ENCODE data around the gene EPS15. TPM values are rescaled to one million over a fixed set of nuclear protein-coding genes. Genes with fewer than 3 reads are reported as not detected.
A peak's percentile ranks its signal among the peaks of the same experiment; 100 is the strongest.

EPS15 gene
- total RNA-seq, 2 experiments from 2014 or later: 59.6 to 61.6 TPM

DNA sequence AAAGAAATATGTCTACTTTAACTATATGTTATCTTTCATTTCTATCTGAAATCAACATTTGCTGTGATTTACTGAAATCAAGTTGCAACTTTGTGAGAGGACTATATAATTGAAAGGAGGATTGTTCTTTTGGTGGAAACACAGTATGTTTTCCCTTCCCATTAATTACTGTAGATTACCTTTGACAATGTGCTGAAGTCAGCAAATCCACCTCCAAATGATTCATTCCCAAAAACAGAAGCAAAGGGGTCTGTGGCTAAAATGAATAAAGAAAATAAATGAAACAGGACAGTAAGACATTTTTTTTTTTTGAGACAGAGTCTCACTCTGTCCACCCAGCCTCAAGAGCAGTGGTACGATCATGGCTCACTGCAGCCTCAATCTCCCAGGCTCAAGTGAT lies 153.3 kb downstream of the EPS15 start:
- intact Hi-C loops (cut with DNase I, micrococcal nuclease): no loop called here
- H3K27me3 Mint-ChIP-seq: no peaks in the 10 kb centered on the region

DNA sequence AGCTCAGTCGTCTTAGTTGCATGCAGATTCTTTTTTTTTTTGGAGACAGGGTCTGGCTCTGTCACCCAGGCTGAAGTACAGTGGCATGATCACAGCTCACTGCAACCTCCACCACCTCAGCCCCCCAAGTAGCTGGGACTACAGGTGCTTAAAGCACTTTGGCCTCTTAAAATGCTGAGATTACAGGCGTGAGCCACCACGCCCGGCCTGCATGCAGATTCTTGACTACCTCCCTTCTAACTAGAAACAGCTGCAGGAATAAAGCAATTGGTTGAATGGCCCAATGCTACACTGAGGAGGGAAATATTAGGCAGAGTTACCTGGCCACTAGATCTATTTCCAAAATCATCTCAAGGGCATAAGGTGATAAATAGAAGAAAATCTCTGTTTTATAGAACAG lies 159.2 kb downstream of the EPS15 start:
- intact Hi-C loops (cut with DNase I, micrococcal nuclease): no loop called here
- DNase-seq (no peak), ATAC-seq (no peak)
- H3K4me1 Mint-ChIP-seq: no peaks in the 10 kb centered on the region
- H3K36me3 Mint-ChIP-seq (ENCODE audit: low read depth): peaks cover 34% of the 10 kb centered on the region
- H3K27ac Mint-ChIP-seq: no peak overlapping the region
- H3K27me3 Mint-ChIP-seq: no peaks in the 10 kb centered on the region
- CTCF ChIA-PET: interaction anchor here (0.5 kb wide), 1 partner anchor 77 kb away, joined by 3 read pairs; no protein-coding TSS in a partner anchor
- no peak overlapping the region for H3K4me3 Mint-ChIP-seq
- POLR2A ChIA-PET: no interaction called here
- H3K9me3 Mint-ChIP-seq (ENCODE audit: low read depth): no peaks in the 10 kb centered on the region

More for the DNA sequence above, 153.3 kb downstream of the EPS15 start:
- no peak overlapping the region for H3K27ac Mint-ChIP-seq
- no peak overlapping the region for H3K4me3 Mint-ChIP-seq
- no peaks in the 10 kb centered on the region for H3K9me3 Mint-ChIP-seq (ENCODE audit: low read depth)
- CTCF ChIA-PET: no interaction called here
- POLR2A ChIA-PET: no interaction called here
- H3K4me1 Mint-ChIP-seq: no peaks in the 10 kb centered on the region
- ATAC-seq (no peak), DNase-seq (no peak)
- H3K36me3 Mint-ChIP-seq (ENCODE audit: low read depth): peaks cover 21% of the 10 kb centered on the region

DNA sequence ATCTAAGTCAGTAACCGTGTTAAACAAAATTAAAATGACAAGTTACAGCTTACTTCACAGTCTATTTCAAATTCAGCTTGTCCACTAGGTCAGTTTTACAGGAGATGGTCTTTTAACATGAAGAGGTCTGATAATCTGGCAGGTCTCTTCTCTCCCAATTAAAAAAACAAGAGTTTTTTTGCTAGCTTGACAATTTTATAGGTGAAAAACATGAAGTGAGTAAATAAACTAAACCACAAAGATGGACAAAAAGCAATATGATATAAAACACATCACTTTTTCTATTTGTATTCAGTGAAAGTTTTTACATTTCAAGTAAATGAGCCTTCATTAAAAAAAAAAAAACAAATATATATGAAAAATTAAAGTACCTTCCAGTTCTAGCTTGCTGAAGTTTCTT lies 163.7 kb downstream of the EPS15 start:
- CTCF ChIA-PET: no interaction called here
- peaks cover 21% of the 10 kb centered on the region for H3K36me3 Mint-ChIP-seq (ENCODE audit: low read depth)

DNA sequence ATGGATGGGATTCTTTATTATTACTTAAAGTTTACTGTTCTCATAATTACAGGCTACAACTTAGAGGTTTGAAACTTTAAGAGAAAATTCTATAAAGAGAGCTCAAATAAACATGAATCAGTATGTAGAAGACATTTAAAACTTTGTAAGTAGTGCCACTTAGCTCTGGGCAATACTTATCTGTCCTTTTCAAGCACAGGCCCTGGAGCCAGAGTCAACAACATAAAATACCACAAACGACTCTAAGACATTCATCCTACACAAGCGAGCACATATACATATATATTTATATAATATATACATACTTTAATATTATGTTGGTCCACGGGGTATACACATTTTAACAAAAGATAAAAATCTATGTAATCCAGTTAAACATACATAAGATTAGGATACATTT lies 164.7 kb downstream of the EPS15 start:
- Mint-ChIP-seq H3K9me3 (ENCODE audit: low read depth) (no peaks in the 10 kb centered on the region), H3K4me1 (no peaks in the 10 kb centered on the region), H3K36me3 (ENCODE audit: low read depth) (peaks cover 16% of the 10 kb centered on the region), H3K27me3 (no peaks in the 10 kb centered on the region), H3K4me3 (no peak overlapping the region), H3K27ac (no peak overlapping the region)
- DNase-seq (no peak), ATAC-seq (no peak)
- ChIA-PET POLR2A (no interaction called here), CTCF (no interaction called here)
- intact Hi-C loops (cut with DNase I, micrococcal nuclease): no loop called here

More for the DNA sequence above, 163.7 kb downstream of the EPS15 start:
- H3K4me3 Mint-ChIP-seq: no peak overlapping the region
- POLR2A ChIA-PET: no interaction called here
- ATAC-seq: no peak
- intact Hi-C loops (cut with DNase I, micrococcal nuclease): no loop called here
- no peak overlapping the region for H3K27ac Mint-ChIP-seq
- no peaks in the 10 kb centered on the region for H3K4me1 Mint-ChIP-seq
- no peaks in the 10 kb centered on the region for H3K9me3 Mint-ChIP-seq (ENCODE audit: low read depth)
- no peak for DNase-seq
- H3K27me3 Mint-ChIP-seq: no peaks in the 10 kb centered on the region

DNA sequence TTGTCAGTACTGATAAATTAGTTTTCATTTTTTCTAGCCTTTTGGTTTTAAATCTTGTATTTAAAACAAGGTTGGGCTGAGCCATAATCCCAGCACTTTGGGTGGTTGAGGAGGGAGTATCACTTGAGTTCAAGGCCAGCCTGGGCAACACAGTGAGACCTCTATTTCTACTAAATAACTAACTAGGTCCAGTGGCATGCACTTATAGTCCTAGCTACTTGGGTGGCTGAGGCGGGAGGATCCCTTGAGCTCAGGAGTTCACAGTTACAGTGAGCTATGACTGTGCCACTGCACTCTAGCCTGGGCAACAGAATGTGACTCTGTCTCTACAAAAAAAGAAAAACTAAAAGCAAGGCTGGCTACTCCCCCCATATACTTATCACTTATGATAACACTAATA lies 167.2 kb downstream of the EPS15 start:
- ATAC-seq (no peak), DNase-seq (no peak)
- ChIA-PET CTCF (no interaction called here), POLR2A (interaction anchor here (0.6 kb wide), 1 partner anchor 77 kb away, joined by 4 read pairs; no protein-coding TSS in a partner anchor)
- intact Hi-C loops (cut with DNase I, micrococcal nuclease): no loop called here
- no peaks in the 10 kb centered on the region for H3K4me1 Mint-ChIP-seq
- no peak overlapping the region for H3K27ac Mint-ChIP-seq
- no peak overlapping the region for H3K4me3 Mint-ChIP-seq
- peaks cover 16% of the 10 kb centered on the region for H3K36me3 Mint-ChIP-seq (ENCODE audit: low read depth)
- H3K27me3 Mint-ChIP-seq: peaks cover 3% of the 10 kb centered on the region
- H3K9me3 Mint-ChIP-seq (ENCODE audit: low read depth): no peaks in the 10 kb centered on the region

DNA sequence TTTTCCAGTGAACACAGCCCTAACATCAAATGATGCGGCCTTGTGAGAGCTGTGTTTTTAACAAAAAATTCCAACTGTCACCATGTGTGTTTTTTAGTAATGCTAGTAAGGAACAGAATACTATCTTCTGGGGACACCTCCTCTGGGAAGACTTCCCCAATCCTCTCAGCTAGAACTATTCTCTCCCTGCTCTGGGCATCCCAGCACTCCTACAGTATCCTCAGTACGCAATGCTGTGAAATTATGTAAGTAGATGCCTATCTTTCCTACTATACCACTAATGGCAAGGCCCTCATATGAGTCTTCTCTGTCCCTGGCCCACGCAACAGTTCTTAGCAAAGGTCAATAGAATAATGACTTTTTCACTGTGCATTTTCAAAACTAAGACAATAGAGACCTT lies 169.2 kb downstream of the EPS15 start:
- Mint-ChIP-seq H3K9me3 (ENCODE audit: low read depth) (no peaks in the 10 kb centered on the region), H3K4me1 (no peaks in the 10 kb centered on the region), H3K27ac (no peak overlapping the region), H3K36me3 (ENCODE audit: low read depth) (peaks cover 3% of the 10 kb centered on the region), H3K4me3 (no peak overlapping the region), H3K27me3 (peaks cover 15% of the 10 kb centered on the region)
- DNase-seq: no peak
- ATAC-seq: no peak
- ChIA-PET CTCF (interaction anchor here (0.5 kb wide), 1 partner anchor 193 kb away, joined by 3 read pairs; no protein-coding TSS in a partner anchor), POLR2A (no interaction called here)
- intact Hi-C loops (cut with DNase I, micrococcal nuclease): loop anchor here in 1 of 2 experiments (10.0 kb wide), 1 partner anchor 415 kb away; no protein-coding TSS in a partner anchor

DNA sequence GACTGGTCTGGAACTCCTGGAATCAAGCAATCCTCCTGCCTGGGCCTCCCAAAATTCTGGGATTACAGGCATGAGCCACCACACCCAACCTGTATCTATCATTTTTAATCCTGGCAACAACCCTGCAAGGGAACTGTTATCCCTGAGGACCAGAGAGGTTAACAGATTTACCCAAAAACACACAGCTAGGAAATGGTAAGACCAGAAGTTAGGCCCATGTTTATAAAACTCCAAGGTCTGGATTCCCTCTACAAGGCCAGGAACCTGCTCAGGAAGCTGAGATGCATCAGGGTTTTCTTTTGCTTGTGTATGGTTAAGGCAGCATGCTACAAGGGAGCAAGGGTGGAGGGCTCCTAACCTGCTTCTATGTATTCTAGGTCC lies 170.9 kb downstream of the EPS15 start:
- POLR2A ChIA-PET: interaction anchor here (0.6 kb wide), 1 partner anchor 117 kb away, joined by 3 read pairs; no protein-coding TSS in a partner anchor
- H3K4me3 Mint-ChIP-seq: no peak overlapping the region
- DNase-seq (no peak), ATAC-seq (no peak)
- no peaks in the 10 kb centered on the region for H3K9me3 Mint-ChIP-seq (ENCODE audit: low read depth)
- H3K4me1 Mint-ChIP-seq: peaks cover 3% of the 10 kb centered on the region
- H3K36me3 Mint-ChIP-seq (ENCODE audit: low read depth): no peaks in the 10 kb centered on the region
- intact Hi-C loops (cut with DNase I, micrococcal nuclease): loop anchor here in 1 of 2 experiments (10.0 kb wide), 1 partner anchor 417 kb away; no protein-coding TSS in a partner anchor
- peaks cover 29% of the 10 kb centered on the region for H3K27me3 Mint-ChIP-seq
- CTCF ChIA-PET: interaction anchor here (0.6 kb wide), 1 partner anchor 17 kb away, joined by 3 read pairs; no protein-coding TSS in a partner anchor
- no peak overlapping the region for H3K27ac Mint-ChIP-seq

DNA sequence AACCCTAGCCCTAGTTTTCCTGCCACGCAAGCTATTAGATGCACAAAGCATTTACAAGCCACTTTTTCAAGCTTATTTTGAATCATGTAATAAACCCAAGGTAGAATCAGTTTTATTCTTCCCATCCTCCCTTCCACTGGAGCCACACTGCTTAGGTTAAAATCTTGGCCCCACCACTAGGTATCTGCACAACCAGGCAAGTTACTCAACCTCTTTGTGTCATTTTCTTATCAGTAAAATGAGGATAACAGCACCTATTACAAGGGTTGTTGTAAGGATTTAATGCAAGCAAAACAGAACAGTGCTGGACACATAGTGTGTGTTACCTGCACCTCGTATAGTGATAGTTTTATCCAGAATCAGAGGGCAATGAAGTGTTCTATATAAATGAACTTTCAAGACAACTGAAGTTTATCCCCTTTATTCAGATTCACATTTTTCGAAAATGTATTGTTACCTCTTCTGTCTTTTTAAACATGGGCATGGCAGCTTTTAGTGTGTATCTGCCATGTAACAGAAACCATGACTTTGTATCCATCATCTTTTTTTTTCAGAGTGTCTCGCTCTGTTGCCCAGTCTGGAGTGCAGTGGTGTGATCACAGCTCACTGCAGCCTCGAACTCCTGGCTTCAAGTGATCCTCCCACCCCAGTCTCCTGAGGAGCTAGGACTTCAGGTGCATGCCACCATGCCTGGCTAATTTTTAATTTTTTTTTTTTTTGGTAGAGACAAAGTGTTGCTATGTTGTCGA lies 171.5 kb downstream of the EPS15 start:
- POLR2A ChIA-PET: interaction anchor here (0.6 kb wide), 1 partner anchor 174 kb away, joined by 5 read pairs; no protein-coding TSS in a partner anchor
- DNase-seq: no peak
- Mint-ChIP-seq H3K4me1 (peaks cover 3% of the 10 kb centered on the region), H3K27me3 (peaks cover 34% of the 10 kb centered on the region), H3K27ac (peak overlapping the region; percentile 15), H3K9me3 (ENCODE audit: low read depth) (no peaks in the 10 kb centered on the region), H3K4me3 (no peak overlapping the region), H3K36me3 (ENCODE audit: low read depth) (no peaks in the 10 kb centered on the region)
- ATAC-seq: no peak
- CTCF ChIA-PET: interaction anchor here (0.6 kb wide), 1 partner anchor 16 kb away, joined by 3 read pairs; no protein-coding TSS in a partner anchor
- intact Hi-C loops (cut with DNase I, micrococcal nuclease): loop anchor here in 1 of 2 experiments (10.0 kb wide), 1 partner anchor 417 kb away; no protein-coding TSS in a partner anchor

DNA sequence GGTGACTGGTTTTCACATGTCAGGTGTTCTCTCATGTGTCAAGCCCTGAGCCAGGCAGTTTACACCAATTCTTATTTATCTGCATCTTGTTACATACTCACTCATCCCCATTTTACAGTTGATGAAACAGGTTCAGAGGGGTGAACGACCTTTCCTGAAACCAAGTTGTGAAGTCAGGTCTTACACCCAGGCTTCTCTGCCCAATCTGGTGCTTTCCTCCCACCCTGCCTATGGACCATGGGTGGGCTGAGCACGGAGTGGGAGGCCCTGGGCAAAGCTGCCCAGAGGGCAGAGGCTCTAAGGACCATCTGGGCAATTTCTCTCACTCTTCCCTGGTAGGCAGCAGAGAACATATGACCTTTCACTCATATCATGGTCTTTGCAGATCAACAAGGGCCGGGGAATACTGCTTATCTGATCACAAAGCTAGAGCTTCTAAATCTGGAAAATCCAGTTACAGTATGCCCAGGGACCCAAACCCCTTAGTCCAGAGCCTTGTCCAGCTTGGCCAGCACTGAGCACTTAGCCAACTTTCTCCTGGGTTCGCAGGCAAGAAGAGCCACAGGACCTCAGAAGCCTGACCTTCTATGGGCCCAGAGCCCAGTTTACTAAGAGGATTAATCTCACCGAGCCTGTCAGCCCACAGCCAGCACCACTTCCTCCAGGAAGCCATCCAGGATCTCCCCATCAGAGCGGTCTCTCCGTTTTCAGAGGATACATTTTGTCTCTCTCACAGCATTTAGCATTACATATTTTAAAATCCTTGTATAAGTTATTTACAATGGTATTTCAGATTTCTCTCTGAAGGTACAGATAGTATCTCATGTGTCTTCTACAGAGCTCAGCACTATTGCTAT lies 172.8 kb downstream of the EPS15 start:
- CTCF ChIA-PET: interaction anchor here (0.7 kb wide), 1 partner anchor 41 kb away, joined by 4 read pairs; no protein-coding TSS in a partner anchor
- peaks cover 39% of the 10 kb centered on the region for H3K27me3 Mint-ChIP-seq

DNA sequence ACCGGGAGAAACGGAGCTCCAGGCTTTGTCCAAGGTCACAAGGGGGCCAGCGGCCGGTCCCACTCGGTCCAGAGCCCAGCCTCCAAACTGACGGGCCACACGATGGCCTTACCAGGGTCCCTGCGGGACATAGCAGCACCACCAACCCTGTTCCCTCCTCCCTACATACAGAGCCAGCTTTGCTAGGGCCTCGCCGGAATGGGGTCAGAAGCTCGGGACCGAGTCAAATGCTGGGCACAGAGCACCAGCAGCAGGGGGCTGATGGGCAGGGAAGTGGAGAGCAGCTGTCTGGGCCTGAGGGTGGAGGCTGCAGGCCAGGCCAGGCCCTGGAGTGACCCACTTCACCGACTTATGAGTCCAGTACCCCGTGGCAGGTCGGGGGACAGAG lies 173.8 kb downstream of the EPS15 start:
- DNase-seq (no peak), ATAC-seq (no peak)
- Mint-ChIP-seq H3K27ac (no peak overlapping the region), H3K27me3 (peaks cover 39% of the 10 kb centered on the region), H3K36me3 (ENCODE audit: low read depth) (no peaks in the 10 kb centered on the region), H3K4me3 (no peak overlapping the region), H3K4me1 (peaks cover 3% of the 10 kb centered on the region), H3K9me3 (ENCODE audit: low read depth) (no peaks in the 10 kb centered on the region)
- intact Hi-C loops (cut with DNase I, micrococcal nuclease): loop anchor here in 1 of 2 experiments (10.0 kb wide), 1 partner anchor 420 kb away; no protein-coding TSS in a partner anchor
- POLR2A ChIA-PET: no interaction called here
- CTCF ChIA-PET: interaction anchor here (0.6 kb wide), 1 partner anchor 356 kb away, joined by 3 read pairs; no protein-coding TSS in a partner anchor

More for the DNA sequence above, 172.8 kb downstream of the EPS15 start:
- no peaks in the 10 kb centered on the region for H3K36me3 Mint-ChIP-seq (ENCODE audit: low read depth)
- H3K9me3 Mint-ChIP-seq (ENCODE audit: low read depth): no peaks in the 10 kb centered on the region
- H3K4me3 Mint-ChIP-seq: no peak overlapping the region
- no peak overlapping the region for H3K27ac Mint-ChIP-seq
- peaks cover 3% of the 10 kb centered on the region for H3K4me1 Mint-ChIP-seq
- POLR2A ChIA-PET: no interaction called here
- ATAC-seq (no peak), DNase-seq (no peak)
- intact Hi-C loops (cut with DNase I, micrococcal nuclease): loop anchor here in 1 of 2 experiments (10.0 kb wide), 1 partner anchor 418 kb away; no protein-coding TSS in a partner anchor

DNA sequence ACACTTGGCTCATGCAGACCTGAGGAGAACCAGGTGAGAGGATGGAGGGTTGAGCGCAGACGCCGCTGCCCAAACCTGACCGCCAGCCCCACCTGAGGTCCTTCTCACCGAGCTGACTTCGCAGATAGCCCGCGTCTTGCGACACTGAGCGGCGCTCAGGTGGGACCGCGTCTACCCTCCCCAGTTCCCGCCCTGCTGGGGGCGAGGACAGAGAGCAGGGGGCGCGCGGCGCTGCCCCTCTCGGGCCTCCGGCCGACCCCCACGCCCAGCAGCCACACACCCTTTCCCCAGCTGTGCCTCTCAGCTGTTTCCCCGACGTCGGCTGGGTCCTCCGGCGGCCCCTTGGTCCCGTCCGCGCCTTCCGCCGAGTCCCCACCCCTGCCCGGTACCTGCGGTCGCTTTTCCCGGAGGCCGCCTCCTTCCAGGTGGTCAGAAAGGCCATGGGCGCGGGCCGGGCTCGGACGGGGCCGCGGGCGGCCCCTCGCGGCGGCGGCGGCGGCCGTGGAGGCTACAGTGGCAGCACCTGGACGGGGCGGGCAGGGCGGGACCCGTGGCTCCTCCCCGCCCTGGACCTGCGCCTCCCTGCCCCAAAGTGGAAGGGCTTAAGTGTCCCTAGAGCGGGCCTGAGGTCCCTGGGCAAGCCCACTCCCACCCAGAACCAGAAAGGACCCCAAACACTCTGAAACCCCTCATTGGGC lies 174.3 kb downstream of the EPS15 start:
- Mint-ChIP-seq H3K4me3 (no peak overlapping the region), H3K27ac (no peak overlapping the region), H3K36me3 (ENCODE audit: low read depth) (no peaks in the 10 kb centered on the region), H3K9me3 (ENCODE audit: low read depth) (no peaks in the 10 kb centered on the region), H3K4me1 (peaks cover 3% of the 10 kb centered on the region), H3K27me3 (peaks cover 39% of the 10 kb centered on the region)
- ATAC-seq (peak; percentile 36), DNase-seq (no peak)
- intact Hi-C loops (cut with DNase I, micrococcal nuclease): loop anchor here in 1 of 2 experiments (10.0 kb wide), 1 partner anchor 420 kb away; no protein-coding TSS in a partner anchor
- ChIA-PET CTCF (interaction anchor here (0.6 kb wide), 1 partner anchor 355 kb away, joined by 3 read pairs; no protein-coding TSS in a partner anchor), POLR2A (no interaction called here)
